GM18873 (cell line): ENCODE measurements around the gene TASL.
"Not testable (repeated sequence)": the region's sequence is repeated elsewhere in the genome, so short reads cannot be mapped to it uniquely, and the experiment has no call there.

Experiments used
- ATAC-seq: cut with Tn5 transposase; IDR thresholded peaks from one replicate; pipeline ENCODE4 v1.9.1; 2021; ENCODE audit warnings: mild to moderate bottlenecking, moderate library complexity, moderate number of reproducible peaks; ENCODE audit not compliant: unreplicated experiment, low FRiP score

The TASL gene

DNA sequence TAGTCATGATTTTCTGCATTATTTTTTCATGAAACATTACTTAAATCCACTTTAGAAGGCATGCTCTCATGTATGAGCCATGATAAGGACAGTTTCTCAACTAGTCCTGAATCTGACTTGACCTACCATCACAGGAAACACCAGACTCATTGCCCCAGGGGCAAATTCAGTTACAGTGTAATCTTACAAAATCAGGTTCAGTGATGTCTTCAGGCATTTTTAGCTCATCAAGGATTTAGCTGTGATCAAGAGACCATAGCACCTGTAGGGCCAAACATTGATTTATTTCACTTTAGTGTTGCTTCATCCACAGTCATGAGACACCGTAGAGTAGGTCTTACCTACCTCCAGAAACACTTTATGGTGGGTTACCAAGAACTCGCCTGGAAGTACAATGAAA is 3.1 kb upstream of the TASL start:
- ATAC-seq, result no peak

DNA sequence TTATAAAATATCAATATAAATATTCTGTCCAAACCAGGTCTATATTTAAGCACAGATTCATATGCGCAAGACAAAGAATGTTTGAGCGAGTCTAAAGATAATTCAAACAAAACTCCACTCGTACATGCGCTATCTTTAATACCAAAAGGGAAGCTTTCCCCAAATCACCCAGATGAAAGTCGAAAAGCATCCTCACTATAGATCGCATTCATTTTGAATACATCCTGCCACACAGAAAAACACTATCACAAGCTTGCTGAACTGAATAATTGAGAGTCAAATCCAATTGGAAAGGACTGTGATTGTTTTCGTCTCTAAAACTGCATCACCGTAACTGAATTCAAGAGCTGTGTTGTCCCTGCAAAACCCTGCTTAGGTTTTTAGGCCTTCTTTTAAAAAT is 685 bp downstream of the TASL start:
- ATAC-seq, result no peak

DNA sequence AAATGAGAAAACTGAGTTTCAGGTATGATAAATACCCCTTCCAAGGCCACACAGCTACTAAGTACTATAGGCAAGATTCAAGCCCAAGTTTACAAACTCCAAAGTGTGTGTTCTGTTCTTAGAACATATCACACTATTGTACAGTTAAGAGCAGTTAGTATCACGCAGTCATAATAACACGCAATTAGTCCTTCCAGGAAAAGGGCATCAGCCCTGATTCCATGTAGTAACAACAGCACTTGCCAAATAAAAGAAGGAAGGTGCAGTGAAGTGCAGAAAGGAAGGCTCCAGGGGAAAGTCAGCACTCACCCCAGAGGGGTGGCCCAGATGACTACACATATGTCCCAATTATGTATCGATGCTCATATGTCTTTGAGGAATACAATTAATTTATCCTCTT is 4.4 kb downstream of the TASL start:
- ATAC-seq, result no peak

DNA sequence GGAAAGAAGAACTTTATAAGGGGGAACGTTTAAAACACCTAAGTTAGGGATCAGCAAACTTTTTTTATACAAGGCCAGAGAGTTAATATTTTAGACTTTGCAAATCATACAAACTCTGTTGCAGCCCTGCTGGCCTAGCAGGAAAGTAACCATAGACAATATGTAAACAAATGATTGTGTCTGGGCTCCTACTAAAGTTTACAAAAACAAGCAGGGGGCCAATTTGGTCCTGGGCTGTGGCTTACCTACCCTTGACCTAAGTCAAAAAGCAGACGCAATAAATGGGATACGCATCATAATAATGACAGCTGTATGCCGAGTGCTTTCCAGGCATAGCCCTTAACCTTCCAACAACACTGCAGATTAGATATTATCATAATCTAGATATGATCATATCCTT is 4.9 kb downstream of the TASL start:
- no peak for ATAC-seq

DNA sequence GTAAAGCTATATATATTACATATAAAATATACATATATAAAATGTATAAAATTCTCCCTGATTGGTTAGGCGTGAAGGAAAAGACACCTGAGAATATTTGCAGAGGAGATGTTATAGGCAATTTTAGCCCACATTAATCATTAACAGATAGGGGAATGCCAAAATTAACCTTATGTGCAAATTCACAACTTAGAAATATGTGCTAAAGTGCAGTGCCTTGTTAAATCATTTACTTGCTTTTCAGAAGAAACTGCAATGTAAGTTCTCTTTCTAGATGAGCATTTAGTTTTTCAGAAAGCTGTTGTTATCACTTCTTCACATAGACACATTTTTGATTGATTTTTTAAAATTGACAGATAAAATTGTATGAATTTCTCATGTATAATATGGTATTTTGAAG is 5.6 kb downstream of the TASL start:
- peak; percentile 66 for ATAC-seq

DNA sequence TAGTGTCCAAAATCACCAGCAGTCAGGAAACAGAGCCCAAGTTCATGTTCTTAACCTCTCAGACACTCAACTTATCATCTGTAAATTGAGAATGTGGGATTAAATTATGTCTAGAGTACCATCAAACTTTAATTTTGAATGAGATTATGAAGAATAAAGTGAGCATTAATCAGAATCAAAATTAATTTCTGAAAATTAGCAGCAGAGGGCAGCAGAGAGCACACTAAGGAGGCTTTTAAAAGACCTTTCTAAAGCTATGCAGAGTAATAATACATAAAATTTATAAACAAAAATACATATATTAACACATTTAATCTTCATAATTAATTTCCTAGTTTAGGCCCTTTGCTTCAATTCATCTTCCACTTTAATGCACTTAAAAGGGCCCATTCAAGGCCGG is 7.1 kb downstream of the TASL start:
- ATAC-seq, result no peak

DNA sequence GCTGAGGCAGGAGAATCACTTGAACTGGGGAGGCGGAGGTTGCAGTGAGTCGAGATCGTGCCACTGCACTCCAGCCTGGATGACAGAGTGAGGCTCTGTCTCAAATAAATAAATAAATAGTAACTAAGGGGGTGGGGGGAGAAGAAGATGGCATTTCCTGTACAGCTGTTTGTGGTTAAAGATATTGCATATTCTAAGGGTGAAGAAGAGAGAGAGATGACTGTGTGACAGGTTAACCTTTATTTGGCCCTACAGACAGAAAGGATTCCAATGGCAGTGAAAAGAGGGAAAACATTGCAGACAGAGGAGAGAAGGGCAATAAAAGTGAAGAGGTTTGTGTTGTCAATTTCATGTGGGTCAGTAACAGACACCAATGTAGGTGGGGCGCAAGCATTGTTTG is 9.4 kb downstream of the TASL start:
- peak; percentile 61 for ATAC-seq

DNA sequence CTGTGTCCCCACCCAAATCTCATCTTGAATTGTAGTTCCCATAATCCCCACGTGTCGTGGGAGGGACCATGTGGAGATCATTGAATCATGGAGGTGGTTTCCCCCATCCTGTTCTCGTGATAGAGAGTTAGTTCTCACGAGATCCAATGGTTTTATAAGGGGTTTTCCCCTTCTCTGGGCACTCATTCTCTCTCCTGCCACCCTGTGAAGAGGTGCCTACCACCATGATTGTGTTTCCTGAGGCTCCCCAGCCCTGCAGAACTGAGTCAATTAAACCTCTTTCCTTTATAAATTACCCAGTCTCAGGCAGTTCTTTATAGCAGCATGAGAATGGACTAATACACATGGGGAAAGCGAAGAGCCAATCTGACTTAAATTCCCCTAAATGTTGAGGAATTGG is 14.5 kb downstream of the TASL start:
- ATAC-seq, result not testable (repeated sequence)

DNA sequence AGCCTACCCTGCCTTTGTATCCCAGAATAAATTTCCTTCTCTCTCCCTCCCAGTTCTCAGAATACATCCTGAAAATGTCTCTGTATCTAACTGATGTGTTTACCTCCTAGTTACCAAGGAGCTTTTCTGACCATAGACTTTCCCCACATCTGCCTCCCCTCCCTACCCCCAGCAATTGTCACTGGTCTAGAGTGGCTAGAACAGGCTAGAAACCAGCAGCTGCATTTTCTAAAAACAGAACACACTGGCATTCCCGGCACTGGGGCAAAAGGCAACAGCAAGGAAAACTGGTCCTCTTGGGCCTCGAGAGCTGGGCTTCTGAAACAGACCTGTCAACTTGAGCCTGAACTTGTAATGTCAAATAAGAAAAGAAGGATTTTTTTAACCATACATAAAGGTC is 16.4 kb downstream of the TASL start:
- no peak for ATAC-seq

DNA sequence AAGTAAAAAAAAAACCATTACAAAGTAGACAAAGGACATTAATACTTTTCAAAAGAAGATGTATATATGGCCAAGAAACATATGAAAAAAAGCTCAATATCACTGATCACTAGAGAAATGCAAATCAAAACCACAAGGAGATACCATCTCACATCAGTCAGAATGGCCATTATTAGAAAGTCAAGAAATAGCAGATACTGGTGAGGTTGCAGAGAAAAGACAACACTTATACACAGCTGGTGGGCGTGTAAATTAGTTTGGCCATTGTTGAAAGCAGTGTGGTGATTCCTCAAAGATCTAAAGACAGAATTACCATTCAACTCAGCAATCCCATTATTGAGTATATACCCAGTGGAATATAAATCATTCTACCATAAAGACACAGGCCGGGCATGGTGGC is 39.3 kb downstream of the TASL start:
- ATAC-seq, result no peak

DNA sequence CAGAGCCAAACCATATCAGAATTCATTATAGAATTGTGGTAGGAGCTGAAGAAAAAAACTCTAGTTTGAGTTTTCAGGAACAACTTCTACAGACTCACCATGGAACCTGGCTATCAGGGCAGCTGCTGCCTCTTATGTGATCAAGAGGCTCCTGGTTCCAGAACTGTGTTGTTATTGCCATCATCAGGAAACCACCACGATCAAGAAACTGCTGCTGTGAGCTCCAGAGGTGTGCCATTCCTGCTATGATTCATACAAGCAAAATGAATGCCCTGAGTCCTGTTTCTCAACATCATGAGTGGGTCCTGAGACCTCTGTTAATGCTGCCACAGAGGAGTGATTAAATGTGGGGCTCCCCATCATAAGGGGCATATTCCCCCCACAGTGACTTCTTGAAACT is 43.7 kb downstream of the TASL start:
- ATAC-seq, result no peak

DNA sequence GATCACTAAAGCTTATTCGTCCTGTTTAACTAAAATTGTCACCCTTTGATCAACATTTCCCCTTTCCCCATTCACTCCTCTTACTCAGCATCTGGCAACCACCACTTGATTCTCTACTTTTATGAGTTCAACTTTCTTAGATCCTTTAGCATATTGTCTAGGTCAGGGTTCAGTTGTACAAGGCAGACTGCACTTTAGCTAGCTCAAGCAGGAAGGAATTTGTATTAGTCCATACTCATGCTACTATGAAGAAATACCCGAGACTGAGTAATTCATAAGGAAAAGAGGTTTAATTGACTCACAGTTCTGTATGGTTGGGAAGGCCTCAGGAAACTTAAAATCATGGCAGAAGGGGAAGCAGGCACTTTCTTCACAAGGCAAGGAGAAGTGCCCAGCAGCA is 44.3 kb downstream of the TASL start:
- no peak for ATAC-seq

DNA sequence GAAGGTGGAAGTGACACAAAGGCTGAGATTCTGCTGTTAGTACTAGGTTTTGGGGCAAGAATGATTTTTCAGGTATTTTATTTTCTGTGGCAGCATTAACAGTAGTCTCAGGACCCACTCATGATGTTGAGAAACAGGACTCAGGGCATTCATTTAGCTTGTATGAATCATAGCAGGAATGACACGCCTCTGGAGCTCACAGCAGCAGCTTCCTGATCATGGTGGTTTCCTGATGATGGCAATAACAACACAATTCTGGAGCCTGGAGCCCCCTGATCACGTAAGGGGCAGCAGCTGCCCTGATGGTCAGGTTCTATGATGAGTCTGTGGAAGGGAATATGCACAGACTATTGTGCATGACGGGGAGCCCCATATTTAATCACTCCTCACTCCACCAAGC is 47.0 kb downstream of the TASL start:
- no peak for ATAC-seq

DNA sequence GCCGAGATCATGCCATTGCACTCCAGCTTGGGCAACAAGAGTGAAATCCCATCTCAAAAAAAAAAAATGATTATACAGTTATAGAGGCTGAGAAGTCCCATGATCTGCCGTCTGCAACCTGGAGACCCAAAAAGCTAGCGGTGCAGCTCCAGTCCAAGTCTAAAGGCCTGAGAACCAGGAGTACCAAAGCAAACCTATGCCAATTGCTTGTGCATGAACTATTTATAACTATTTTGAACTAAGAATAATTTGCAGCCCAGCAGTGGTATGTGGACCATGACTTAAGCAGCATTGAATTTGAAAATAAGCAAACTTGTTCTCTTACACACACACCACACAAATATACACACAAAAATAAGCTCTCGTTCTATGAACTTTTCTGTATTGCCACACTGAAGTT is 51.8 kb downstream of the TASL start:
- no peak for ATAC-seq

DNA sequence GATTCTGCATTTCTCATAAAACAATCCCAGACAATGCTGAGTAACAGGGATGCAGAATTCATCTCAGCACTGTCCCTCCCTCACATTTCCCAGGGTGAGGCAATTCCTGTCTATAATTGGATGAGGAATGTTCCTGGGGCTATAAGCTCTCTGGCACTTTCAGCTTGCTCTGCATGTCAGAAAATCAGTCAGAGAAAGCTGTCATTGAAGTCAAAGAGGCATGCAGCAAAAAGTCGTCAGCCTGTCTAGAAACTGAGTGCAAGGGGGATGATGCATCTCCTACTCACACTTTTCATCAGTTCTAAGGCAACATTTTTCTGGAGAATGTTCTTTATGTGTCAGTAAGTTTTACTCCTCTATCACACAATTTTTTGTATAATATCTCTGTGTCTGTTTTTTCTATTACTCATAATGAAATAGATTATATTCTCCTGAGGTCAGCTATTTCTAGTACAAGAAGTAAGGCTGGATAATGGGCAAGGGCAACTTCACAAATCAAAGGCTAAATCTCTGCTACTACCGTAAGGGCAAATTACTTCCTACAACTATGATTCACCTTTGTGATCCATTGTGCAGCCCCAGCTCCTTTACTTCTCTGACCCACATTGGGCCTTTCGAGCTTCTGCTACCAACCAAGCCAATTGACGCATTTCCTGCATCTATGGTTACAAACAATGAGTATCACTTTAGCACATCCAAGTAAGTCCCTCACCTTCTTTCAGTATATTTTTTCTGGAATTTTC is 56.0 kb downstream of the TASL start:
- no peak for ATAC-seq

DNA sequence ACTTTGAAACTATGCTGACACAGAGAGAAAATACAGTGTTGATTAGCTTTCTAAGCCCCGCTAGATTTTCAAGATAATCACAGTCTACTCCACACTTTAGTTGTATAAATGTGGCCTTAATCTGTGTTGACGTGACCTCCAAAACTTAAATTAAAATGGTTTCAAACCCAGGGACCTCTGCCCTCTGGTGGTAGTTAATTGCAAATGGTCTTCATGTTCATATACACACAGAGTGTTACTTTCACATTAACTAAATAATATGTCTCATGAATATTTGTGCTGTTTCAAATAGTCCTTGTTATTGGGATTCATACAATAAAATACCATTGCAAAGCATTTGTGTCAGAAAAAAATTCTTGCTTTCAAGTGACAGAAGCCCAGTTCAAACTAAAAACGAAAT is 64.3 kb downstream of the TASL start:
- ATAC-seq, result no peak
